GM21367 (cell line): ENCODE results near the gene SOX15.
A peak's percentile ranks its signal among the peaks of the same experiment; 100 is the strongest.
"Not testable (repeated sequence)": the region's sequence is repeated elsewhere in the genome, so short reads cannot be mapped to it uniquely, and the experiment has no call there.

ENCODE experiments used
- ATAC-seq: cut with Tn5 transposase; IDR thresholded peaks from one replicate; pipeline ENCODE4 v1.9.1; 2021; ENCODE audit not compliant: unreplicated experiment

Gene SOX15

DNA sequence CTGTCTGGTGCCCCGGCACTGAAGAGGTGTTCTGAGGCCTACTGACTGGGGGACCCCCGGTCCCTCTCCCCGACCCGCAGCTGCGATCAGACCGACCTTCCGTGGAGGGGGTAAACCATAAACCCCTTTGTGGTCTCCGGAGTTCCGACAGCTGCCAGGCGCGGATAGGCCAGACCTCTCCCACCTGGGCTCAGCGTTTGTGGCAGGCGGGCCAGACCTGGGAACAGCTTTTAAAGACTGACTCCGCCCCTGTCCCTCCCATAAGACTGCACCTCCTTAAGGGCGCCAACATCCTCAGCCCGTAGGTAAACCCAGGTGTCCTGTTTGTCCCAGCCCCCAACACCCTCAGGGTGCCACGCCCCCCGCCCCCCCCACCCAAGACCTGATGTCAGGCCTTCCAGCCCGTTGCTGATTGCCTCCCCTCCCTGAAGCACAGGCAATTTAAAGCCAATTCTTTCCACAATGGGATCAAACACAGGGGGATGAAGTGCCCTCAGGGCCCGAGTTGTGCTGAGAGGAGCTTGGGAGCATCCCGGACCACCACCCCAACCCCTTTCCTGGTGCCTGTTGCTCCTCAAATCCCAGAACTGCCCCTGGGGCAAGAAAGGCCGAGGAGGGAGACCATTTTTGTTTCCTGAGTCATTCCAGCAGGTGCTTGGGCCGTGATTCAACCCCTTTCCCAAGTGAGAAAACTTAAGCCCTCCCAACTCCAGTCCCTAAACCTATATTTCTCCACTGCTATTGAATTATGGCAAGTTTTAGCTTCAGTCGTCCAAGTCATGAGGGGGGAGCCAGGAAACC lies at the start of gene SOX15:
TSS of gene SOX15 (minus strand) at position 204 of the 801 bp plus-strand sequence. CDS start 418 bp downstream, outside the sequence.
- ATAC-seq = no peak

DNA sequence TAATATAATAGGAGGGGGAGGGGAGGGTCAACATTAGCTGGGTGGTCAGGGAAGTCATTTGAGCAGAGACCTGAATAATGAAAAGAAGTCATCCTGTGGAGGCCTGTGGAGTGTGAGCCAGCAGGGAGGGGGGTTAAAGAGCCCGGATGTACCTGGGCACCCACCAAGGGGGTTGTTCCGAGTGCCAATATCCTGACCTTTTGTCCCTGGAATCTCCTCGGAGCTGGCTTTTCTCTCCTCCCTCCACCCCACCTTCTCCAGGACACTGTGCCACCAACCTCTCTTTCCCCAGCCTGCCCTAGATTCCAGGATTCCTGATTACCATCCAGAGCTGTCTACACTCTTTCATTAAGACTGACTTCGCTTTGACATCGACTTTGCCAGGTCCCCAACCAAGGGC lies 46.3 kb upstream of the SOX15 start:
- ATAC-seq = no peak

DNA sequence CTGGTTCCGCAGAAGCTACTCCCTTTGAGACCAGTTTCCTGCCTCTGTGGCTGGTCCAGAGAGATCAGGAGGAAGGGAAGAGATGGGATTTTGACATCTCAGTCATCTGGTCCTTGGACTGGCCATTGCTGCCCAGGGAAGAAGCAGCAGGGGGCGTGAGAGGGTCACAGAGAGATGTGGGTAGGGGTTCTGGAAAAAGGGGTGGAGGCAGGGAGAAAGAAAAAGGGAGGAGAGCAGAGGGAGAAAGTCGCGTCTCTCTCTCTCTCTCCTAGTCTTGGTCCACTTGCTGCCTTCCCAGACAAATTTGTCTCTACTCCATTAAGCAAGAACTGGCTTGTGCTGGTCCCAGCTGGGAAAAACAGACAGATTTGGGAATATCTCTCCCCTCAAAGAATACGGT lies 44.5 kb upstream of the SOX15 start:
- ATAC-seq = no peak

DNA sequence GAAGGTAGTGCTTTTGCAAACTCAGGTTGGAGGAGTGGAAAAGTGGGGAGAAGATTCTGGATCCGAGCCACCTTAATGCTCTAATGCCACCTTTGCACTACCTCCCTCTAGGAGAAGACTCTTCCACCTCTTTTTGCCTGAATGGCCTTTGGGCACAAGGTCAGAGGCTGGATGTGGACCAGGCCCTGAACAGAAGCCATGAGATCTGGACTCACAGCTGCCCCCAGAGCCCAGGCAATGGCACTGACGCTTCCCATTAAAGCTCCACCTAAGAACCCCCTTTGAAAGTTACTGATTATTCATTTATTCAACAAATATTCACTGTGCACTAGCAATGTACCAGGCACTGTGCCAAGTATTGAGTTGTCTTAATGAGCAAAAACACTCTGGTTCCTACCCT lies 43.2 kb upstream of the SOX15 start:
- ATAC-seq = no peak

DNA sequence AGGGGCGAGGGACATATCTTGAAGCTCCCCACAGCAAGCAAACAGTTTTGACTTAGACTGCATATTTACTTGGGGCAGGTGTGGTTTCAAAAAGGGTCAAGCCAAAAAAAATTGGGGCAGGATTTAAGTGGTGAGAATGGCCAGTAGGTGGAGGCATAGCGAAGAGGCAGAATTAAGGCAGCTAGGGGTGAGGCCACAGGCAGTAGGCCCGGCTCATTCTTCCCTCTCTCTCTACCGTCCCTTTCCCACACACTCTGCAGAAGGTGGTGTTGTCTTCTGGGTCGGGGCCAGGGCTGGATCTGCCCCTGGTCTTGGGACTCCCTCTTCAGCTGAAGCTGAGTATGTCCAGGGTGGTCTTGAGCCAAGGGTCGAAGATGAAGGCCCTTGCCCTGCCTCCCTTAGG lies 42.6 kb upstream of the SOX15 start:
- ATAC-seq = no peak

DNA sequence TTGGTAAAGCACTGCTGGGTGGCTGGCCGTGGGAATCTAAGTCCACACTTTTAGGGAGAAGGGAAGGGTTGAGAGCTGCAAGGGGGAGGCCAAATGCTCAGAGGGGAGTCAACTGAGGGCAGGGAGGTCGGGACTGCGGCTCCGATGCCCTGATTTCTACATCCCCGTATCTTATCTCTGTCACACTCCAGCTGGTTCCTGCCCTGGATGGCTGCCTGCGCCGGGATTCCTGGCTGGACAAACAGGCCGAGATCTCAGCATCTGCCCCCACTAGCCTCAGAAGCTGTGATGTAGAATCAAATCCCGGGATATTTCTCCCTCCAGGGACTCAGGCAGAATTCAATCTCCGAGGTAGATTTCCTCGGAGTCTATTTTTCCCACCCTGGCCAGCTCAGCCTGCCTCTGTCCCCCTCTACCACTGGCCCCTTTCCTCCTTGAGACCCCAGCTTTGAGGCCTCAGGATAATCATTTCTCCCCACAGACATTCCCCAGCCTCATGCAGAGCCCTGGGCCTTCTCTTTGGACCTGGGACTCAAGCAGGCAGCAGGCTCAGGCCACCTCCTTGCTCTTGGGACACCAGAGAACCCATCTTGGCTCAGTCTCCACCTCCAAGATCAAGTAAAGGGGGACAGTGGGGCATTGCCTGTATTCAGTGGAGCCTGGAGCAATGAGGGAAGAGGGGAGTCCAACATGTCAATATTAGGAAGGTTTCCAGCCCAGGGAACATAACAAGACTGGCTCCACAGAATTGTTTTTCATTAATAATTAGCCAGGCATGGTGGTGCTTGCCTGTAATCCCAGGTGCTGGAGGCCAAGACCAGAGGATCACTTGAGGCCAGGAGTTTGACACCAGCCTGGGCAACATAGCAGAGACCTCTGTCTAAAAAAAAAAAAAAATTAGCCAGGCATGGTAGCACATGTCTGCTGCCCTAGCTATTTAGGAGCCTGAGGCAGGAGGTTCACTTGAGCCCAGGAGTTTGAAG lies 41.8 kb upstream of the SOX15 start:
- no peak for ATAC-seq

DNA sequence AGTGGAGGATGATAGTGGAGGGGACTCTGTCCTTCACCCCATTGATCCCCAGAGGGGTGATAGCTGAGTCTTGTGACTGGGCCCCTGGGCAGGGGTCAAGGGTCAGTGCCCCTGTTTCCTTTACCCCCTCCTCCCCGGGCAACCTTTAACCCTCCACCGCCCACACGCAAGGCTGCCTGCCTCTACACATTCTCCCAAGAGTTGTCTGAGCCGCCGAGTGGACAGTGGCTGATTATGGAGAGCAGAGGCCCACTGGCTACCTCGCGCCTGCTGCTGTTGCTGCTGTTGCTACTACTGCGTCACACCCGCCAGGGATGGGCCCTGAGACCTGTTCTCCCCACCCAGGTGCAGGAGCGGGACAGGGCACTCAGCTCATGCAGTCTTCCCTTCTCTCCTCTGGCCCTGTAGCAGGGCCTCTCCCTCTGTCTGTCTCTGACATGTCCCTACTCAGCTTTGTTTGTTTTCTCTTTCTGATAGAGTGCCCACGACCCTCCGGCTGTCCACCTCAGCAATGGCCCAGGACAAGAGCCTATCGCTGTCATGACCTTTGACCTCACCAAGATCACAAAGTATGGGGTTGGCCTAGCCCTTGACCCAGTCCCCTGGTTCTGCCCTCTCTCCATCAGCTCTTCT lies 40.2 kb upstream of the SOX15 start, which contains the start of gene SHBG:
TSS of gene SHBG (plus strand) at position 197 of the 633 bp plus-strand sequence. CDS start at position 235, 38 bp downstream.
- no peak for ATAC-seq

DNA sequence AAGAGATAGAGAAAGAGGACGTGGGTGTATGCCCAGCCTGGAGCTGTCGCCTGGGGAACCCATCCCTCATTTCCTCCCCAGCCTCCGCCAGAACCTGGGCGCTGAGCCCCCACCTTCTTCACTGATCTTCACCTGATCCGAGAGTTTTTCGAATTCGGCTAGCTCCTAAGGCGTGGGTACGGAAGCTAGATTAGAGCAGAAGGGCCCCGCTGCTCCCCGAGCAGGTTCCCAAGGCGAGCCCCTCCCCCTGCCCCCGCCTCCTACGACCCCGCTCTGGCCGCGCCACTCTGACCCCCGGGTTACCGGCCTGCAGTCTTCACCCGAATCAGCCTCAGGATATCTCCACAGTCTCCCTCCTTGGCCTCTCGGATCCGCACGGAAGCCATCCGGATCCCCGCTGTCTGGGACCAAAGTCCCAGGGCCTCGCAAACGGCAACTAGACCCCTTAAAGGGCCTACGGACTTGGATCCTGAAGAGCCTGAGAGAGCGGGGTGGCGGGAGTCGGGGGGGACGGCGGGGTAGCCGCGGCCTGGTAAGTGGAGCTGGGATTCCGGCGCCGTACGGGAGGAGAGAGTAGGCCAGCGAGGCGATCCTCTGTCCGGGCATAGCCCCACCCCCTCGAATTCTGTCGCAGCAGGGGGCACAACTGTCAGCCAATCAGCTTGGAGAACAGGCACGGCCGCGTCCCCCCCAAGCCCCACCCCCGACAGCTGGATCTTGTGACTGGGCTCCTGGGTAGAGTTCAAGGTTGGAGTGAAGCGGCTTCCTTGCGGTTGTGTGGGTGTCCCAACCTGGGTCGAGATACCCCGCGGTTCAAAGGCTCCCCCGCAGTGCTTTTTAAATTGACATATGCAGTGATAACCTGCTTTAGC lies 37.6 kb upstream of the SOX15 start, which contains the start of gene SAT2:
TSS of gene SAT2 (minus strand) at position 572 of the 872 bp plus-strand sequence. CDS start at position 386, 186 bp downstream.
- peak; percentile 75 for ATAC-seq

DNA sequence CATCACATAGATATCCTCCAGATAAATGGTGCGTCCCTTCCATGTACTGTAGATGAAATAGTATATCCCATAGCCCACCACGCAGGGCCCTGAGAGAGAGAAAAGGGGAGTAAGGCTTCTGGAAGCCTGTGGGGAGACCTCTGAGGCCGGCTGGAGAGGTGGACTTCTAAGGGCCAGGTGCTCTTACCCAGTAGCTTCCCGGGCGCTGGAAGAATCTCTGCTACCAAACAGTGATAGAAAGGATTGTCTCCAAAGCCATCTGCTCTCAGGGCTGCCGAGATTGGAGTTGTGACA lies 37.0 kb upstream of the SOX15 start:
- no peak for ATAC-seq

DNA sequence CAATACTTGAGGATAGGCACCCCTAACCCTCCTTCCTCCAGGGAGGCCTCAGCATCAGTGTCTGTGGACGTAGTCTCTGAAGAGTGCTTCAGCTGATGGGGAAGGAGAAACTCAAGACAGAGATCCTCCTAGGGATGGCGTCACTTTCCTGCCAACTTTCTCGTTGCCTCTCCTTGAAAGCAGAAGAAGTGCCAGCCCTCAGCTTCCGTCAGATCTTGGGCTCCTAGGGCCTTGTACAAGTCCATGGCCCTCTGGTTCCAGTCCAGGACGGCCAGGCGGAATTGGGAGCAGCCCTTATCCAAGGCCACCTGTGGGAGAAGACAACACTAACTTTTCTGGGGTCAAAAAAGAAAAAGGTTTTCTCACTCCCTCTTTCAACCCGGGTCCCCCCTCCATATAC lies 36.4 kb upstream of the SOX15 start:
- ATAC-seq = no peak

DNA sequence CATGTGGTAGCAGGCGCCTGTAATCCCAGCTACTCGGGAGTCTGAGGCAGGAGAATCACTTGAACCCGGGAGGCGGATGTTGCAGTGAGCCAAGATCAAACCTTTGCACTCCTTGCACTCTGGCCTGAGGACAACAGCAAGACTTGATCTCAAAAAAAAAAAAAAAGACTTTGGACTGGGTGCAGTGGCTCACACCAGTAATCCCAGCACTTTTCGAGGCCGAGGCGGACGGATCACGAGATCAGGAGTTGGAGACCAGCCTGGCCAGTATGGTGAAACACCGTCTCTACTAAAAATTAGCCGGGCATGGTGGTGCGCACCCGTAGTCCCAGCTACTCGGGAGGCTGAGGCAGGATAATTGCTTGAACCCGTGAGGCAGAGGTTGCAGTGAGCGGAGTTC lies 35.9 kb upstream of the SOX15 start:
- not testable (repeated sequence) for ATAC-seq

DNA sequence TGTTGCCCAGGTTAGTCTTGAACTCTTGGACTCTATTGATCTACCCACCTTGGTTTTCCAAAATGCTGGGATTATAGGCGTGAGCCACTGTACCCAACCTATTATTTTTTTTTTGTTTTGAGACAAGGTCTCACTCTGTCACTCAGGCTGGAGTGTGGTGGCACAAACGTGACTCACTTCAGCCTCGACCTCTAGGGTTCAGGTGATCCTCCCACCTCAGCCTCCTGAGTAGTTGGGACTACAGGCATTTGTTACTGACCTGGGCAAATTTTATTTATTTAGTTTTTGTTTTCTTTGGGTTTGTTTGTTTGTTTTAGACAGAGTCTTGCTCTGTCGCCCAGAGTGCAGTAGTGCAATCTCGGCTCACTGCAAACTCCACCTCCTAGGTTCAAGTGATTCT lies 33.8 kb upstream of the SOX15 start:
- no peak for ATAC-seq

DNA sequence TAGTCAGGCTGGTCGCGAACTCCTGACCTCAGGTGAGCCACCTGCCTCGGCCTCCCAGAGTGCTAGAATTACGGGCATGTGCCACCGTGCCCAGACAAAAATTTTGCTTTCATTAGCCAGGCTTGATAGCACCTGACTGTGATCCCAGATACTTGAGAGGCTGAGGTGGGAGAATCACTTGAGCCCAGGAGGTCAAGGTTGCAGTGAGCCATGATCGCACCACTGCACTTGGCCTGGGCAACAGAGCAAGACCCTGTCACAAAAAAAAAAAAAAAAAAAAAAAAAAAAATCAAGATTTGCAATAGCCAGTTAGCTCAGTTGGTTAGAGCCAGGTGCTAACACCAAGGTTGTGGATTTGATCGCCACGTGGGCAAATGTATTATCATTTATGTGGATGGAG lies 30.9 kb upstream of the SOX15 start:
- no peak for ATAC-seq

DNA sequence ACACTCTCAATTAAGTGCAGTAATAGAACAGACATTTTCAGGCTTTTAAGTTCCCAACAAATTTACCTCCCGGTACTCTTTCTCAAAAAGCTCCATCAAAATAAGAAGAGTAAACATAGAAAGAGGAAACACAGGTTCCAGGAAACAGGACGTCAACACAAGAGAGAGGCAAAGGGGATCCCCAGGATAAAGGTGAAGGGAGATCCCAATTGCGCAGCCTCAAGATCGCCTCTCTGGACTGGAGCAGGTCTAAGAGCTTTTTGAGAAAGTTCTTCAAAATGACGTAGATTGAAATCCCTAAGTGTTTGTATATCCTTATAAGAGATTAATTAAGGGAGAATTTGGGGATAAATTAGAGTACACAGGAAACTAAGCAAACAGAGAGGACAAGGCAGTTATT lies 28.7 kb upstream of the SOX15 start:
- ATAC-seq = no peak

DNA sequence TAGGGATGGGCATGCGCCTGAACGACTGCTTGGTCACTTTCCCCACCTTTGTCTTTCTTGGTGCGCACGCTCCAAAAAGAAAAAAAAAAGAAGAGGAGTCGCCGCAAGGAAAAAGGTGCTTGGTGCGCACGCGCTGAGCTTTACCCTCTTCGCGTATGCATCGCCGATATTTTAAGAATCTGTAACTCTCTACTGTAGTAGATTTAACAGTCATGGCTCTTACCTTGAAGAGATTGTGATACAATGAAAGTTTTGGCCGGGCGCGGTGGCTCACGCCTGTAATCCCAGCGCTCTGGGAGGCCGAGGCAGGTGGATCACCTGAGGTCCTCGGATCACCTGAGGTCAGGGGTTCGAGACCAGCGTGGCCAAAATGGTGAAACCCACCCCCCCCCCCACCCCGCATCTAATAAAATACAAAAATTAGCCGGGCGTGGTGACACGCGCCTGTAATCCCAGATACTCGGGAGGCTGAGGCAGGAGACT lies 25.4 kb upstream of the SOX15 start:
- no peak for ATAC-seq

DNA sequence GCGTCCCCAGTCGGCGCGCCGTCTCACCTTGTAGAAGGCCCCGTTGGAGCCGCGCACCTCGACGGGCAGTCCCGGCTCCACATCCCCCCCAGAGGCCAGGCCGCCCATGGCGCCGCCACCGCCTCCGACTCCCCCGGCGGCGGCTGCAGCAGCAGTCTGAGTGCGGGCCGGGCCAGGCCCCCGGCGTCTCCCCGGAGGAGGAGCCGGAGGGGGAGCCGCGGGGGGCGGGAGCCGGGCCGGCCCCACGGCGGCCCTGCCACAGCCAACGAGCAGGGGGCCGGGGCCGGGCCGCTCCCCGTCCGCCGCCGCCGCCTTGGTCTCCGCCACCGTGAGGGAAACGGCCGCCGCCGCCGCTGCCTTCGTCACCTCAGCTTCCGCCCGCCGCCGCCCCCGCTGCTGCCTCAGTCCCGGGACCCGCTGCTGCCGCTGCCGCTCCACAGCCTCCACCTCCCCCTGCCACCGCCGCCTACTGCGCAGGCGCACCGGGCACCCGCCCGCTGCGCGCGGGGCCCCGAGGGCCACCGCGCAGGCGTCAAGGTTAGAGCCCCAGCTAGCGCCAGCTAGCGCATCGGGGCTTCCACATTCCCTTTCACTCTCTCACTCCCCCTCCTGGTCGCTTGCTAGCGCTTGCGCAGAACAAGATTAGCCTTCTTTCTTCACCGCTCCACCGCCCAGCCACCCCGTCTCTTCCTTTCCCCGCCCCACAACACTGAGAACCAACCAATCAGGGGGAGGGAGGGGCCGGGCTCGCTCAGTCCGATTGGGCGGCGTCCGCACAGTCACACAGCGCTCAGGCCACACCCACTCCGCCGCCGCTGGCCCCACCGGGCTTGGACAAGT lies 24.8 kb upstream of the SOX15 start, which contains the start of gene FXR2:
TSS of gene FXR2 (minus strand) at position 473 of the 840 bp plus-strand sequence. CDS start at position 108, 365 bp downstream.
- peak; percentile 64 for ATAC-seq

DNA sequence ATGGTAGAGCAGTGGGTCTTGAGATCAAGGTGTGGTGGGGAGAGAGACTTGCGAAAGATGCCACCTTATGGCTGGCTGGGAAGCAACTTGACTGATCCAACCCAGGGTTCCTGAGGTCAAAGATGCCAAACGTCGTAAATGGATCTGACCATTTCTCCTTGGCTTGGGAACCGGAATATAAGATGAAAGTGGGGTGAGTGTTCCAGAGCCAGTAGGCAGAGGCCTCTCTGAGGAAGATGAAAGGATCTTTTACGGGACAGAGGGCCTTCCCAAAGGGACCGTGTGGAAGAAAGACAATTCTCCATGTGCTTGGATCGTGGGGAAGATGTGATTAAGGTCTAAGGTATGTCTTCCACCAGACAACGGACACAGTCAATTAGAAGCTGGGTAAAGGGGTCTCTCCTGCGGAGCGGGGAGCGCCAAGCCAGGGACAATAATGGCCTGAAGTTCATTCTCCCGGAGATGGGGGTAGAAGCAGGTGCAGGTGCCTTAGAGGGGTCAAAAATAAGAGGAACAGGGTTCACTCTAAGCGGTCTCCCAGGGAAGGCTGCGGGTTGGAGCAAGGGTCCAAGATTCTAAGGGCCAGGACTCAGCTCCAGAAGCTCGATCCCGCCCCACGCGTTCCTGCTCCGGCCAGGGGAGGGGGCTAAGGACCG lies 24.0 kb upstream of the SOX15 start:
- ATAC-seq = no peak

DNA sequence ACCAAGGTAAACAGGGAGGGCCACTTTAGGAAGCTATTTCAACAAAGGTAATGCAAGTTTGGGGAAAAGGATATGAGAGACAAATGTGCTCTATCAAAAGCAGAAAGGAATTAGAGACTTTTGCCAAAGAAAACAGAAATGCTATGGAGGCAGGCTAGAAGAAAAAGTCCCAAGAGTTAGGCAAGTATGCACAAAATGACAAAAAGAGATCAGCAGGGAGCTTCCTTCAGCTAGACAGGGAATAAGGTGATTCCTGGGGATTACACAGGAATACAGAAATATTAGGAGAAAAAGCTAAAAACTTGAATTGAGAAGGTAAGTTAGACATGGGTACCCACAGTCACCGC lies 22.4 kb upstream of the SOX15 start:
- ATAC-seq = no peak
